Lung (tissue), 12 donors: Measurements from ENCODE around the gene YAF2. TPM values are rescaled to one million over a fixed set of nuclear protein-coding genes. Genes with fewer than 3 reads are reported as not detected.

Source experiments
- ATAC-seq: fragments of 200-7000 bp; cut with Tn5 transposase; one replicate; pipeline ENCODE4 v1.9.1; 2020; ENCODE audit warnings: moderate number of reproducible peaks; ENCODE audit not compliant: insufficient read depth, low FRiP score
- DNase-seq, 3 donors: peaks; one replicate each; pipeline ENCODE4 v3.0.0-alpha.2; 2013 to 2017
- H3K27ac ChIP-seq, 2 donors: one replicate each; pipeline ENCODE4 v1.5.1; 2013; ENCODE audit warnings: mild to moderate bottlenecking in 2 of 2, moderate library complexity in 2 of 2, control low read depth in 1 of 2, inconsistent platforms in 1 of 2, low read depth in 1 of 2, low read length in 1 of 2
- H3K27me3 ChIP-seq, 3 donors: one replicate each; pipeline ENCODE4 v1.5.1; 2013; ENCODE audit warnings: low read length in 2 of 3; ENCODE audit not compliant: control insufficient read depth in 3 of 3, insufficient read depth in 3 of 3
- H3K36me3 ChIP-seq, 4 donors: one replicate each; pipeline ENCODE4 v1.5.1; 2013; ENCODE audit warnings: low read length in 4 of 4, mild to moderate bottlenecking in 1 of 4, moderate library complexity in 1 of 4; ENCODE audit not compliant: control insufficient read depth in 4 of 4, insufficient read depth in 4 of 4
- H3K4me1 ChIP-seq, 5 donors: one replicate each; pipeline ENCODE4 v1.5.1; 2013; ENCODE audit warnings: low read length in 5 of 5, mild to moderate bottlenecking in 2 of 5, moderate library complexity in 1 of 5; ENCODE audit not compliant: control insufficient read depth in 5 of 5, insufficient read depth in 5 of 5
- H3K4me3 ChIP-seq: one replicate; pipeline ENCODE4 v1.5.1; 2013; ENCODE audit warnings: mild to moderate bottlenecking, control low read depth, moderate library complexity
- H3K9ac ChIP-seq, 2 donors: one replicate each; pipeline ENCODE4 v1.5.1; 2013; ENCODE audit warnings: low read length in 2 of 2, control low read depth in 1 of 2; ENCODE audit not compliant: insufficient read depth in 1 of 2
- H3K9me3 ChIP-seq, 4 donors: one replicate each; pipeline ENCODE4 v1.5.1; 2013; ENCODE audit warnings: low read length in 3 of 4, mild to moderate bottlenecking in 1 of 4, moderate library complexity in 1 of 4; ENCODE audit not compliant: control insufficient read depth in 4 of 4, insufficient read depth in 3 of 4
- CTCF ChIP-seq: IDR thresholded peaks from 2 replicates; pipeline ENCODE4 v1.5.1; 2012; ENCODE audit warnings: mild to moderate bottlenecking; ENCODE audit errors: control extremely low read depth, extremely low read depth
- WGBS, 2 donors: extraction: QIAGEN DNeasy Blood & Tissue Kit; methylation state at CpG; one replicate each; pipeline ENCODE4 v1.1.7; 2013; 5-methylcytosine and 5-hydroxymethylcytosine counted together
- polyA plus RNA-seq, 2 donors: library from polyadenylated mRNA; stranded (reverse); fragments of 200-250 nt; gene quantifications; one replicate each; pipeline ENCODE4 v1.2.1, GENCODE V29; 2013
- total RNA-seq, 2 donors: library from RNA; depleted of rRNA in 1 of 2; stranded (reverse); fragments of >200 nt in 1 of 2; gene quantifications; one replicate each; pipeline ENCODE4 v1.2.1, GENCODE V29; 2014 to 2021
- donor health status: control.
- donor health status: control.
- donor health status: Bipolar disorder and iron deficiency.
- donor health status: healthy.
- donor health status: DM: yes; HTN: yes; CAD: no.

Gene YAF2
- total and polyA plus RNA-seq, 4 donors = 9.4 to 27.9 (median 19.0) TPM

GRCh38 chr12:42270596-42270995 is 32.5 kb upstream of the YAF2 start:
- no peaks in the 10 kb centered on the region for H3K36me3 ChIP-seq
- TF ChIP-seq CTCF = no peak
- no peak for DNase-seq
- peaks cover 0 to 2% (median 0%) of the 10 kb centered on the region in 4 donors for H3K9me3 ChIP-seq
- H3K4me3 ChIP-seq = no peak overlapping the region
- H3K4me1 ChIP-seq = no peaks in the 10 kb centered on the region
- no peaks in the 10 kb centered on the region for H3K27me3 ChIP-seq
- H3K9ac ChIP-seq = no peak overlapping the region
- WGBS, 2 donors = 53 to 61% methylated on average over 4 of the region's 4 CpGs
- no peak for ATAC-seq
- no peak overlapping the region for H3K27ac ChIP-seq

- DNase-seq (no peak), ATAC-seq (no peak)
- Histone ChIP-seq H3K27ac (no peak overlapping the region), H3K36me3 (no peaks in the 10 kb centered on the region), H3K27me3 (no peaks in the 10 kb centered on the region), H3K9ac (no peak overlapping the region), H3K9me3 (no peaks in the 10 kb centered on the region), H3K4me3 (no peak overlapping the region), H3K4me1 (no peaks in the 10 kb centered on the region)
- no peak for TF ChIP-seq CTCF
- 90 to 93% methylated on average over 13 to 15 of the region's 15 CpGs for WGBS, 2 donors
Observed at GRCh38 chr12:42267413-42268190, 29.6 kb upstream of the YAF2 start.

GRCh38 chr12:42266579-42267230 is 28.7 kb upstream of the YAF2 start:
- H3K9ac ChIP-seq = no peak overlapping the region
- no peak for TF ChIP-seq CTCF
- no peaks in the 10 kb centered on the region for H3K9me3 ChIP-seq
- ATAC-seq = no peak
- no peaks in the 10 kb centered on the region for H3K4me1 ChIP-seq
- H3K36me3 ChIP-seq = no peaks in the 10 kb centered on the region
- 94 to 95% methylated on average over 17 of the region's 17 CpGs for WGBS, 2 donors
- DNase-seq = no peak
- H3K4me3 ChIP-seq = no peak overlapping the region
- H3K27ac ChIP-seq = no peak overlapping the region
- H3K27me3 ChIP-seq = no peaks in the 10 kb centered on the region
